HepG2 (cell line): ENCODE results near the gene FABP1. TPM values are rescaled to one million over a fixed set of nuclear protein-coding genes. Genes with fewer than 3 reads are reported as not detected.

ENCODE experiments used
- ATAC-seq: fragments of 200-7000 bp; cut with Tn5 transposase; 3 replicates; pipeline ENCODE4 v1.9.1; 2020; ENCODE audit warnings: mild to moderate bottlenecking, moderate library complexity
- BruUV-seq: library from RNA; stranded (reverse); fragments of 400-500 nt; replicated peaks from 2 replicates; lab custom pipeline; 2021; lab: Mats Ljungman, UMichigan
- CTCF ChIA-PET: fragments of 300-600 bp; formaldehyde crosslinking; extraction: SDS; loops from one replicate; lab custom pipeline; 2021; ENCODE audit warnings: low total read pairs, inconsistent platforms, low intra/inter-chr PET ratio; lab: Yijun Ruan, JAX
- POLR2A ChIA-PET: fragments of 350-600 bp; sonication (Branson Sonifier 250); formaldehyde crosslinking; loops from one replicate; lab custom pipeline; 2020; ENCODE audit warnings: antibody characterized with exemption, inconsistent platforms; lab: Yijun Ruan, JAX
- DNase-seq: peaks from one replicate; pipeline ENCODE4 v3.0.0-alpha.2; 2015; ENCODE audit warnings: low spot score
- FAIRE-seq: peaks from 3 replicates; lab custom pipeline; 2011; peaks lifted over from hg19 to GRCh38; lab: Jason Lieb, UNC
- H2AFZ ChIP-seq: one replicate; pipeline ENCODE4 v1.6.1; 2011; ENCODE audit warnings: low read length, inconsistent platforms
- H3K27ac ChIP-seq: fragments of 300-600 bp; 3 replicates; pipeline ENCODE4 v1.8.0; 2011; ENCODE audit warnings: mixed run types, mild to moderate bottlenecking, mixed read lengths, low read length, inconsistent platforms; ENCODE audit not compliant: insufficient read depth; ENCODE audit errors: extremely low read length
- H3K27me3 ChIP-seq, 2 experiments: fragments of 200-600 bp in 1 of 2; 2 replicates in 1 of 2; 3 replicates in 1 of 2; pipeline versions ENCODE4 v1.6.0 to v1.8.0; 2011; ENCODE audit warnings: low read length in 2 of 2, mild to moderate bottlenecking in 2 of 2, moderate library complexity in 2 of 2, inconsistent platforms in 1 of 2; ENCODE audit not compliant: insufficient read depth in 2 of 2, control insufficient read depth in 1 of 2
- H3K36me3 ChIP-seq, 2 experiments: fragments of 200-600 bp in 1 of 2; replicated peaks in 1 of 2; 2 replicates in 1 of 2; 3 replicates in 1 of 2; pipeline versions ENCODE4 v1.5.1 to v1.8.0; 2011; ENCODE audit warnings: low read length in 2 of 2, inconsistent platforms in 1 of 2; ENCODE audit not compliant: insufficient read depth in 2 of 2, control insufficient read depth in 1 of 2
- H3K4me1 ChIP-seq: 2 replicates; pipeline ENCODE4 v1.5.1; 2012; ENCODE audit warnings: low read length, inconsistent platforms; ENCODE audit not compliant: insufficient read depth
- H3K4me2 ChIP-seq: 2 replicates; pipeline ENCODE4 v1.6.0; 2011; ENCODE audit warnings: low read depth, low read length, inconsistent platforms
- H3K4me3 ChIP-seq, 3 experiments: fragments of 200-600 bp in 1 of 3; sonication (generic), shearing (Covaris generic) in 1 of 3; replicated peaks in 1 of 3; 2 replicates each; pipeline ENCODE4 v1.5.1; 2011 to 2016; ENCODE audit warnings: low read length in 3 of 3, inconsistent platforms in 2 of 3, low read depth in 2 of 3, mild to moderate bottlenecking in 2 of 3, control low read depth in 1 of 3, mixed read lengths in 1 of 3; ENCODE audit not compliant: insufficient read depth in 1 of 3
- H3K79me2 ChIP-seq: one replicate; pipeline ENCODE4 v1.6.1; 2011; ENCODE audit warnings: low read length, inconsistent platforms; ENCODE audit not compliant: insufficient read depth
- H3K9ac ChIP-seq: 2 replicates; pipeline ENCODE4 v1.6.0; 2011; ENCODE audit warnings: mild to moderate bottlenecking, low read depth, low read length, inconsistent platforms; ENCODE audit not compliant: insufficient read depth
- H3K9me3 ChIP-seq: 2 replicates; pipeline ENCODE4 v1.5.1; 2012; ENCODE audit warnings: mild to moderate bottlenecking, low read length
- H4K20me1 ChIP-seq: 2 replicates; pipeline ENCODE4 v1.6.0; 2011; ENCODE audit warnings: inconsistent platforms, mild to moderate bottlenecking, low read length, moderate library complexity; ENCODE audit not compliant: insufficient read depth
- BCL6 ChIP-seq: IDR thresholded peaks from 2 replicates; pipeline ENCODE4 v1.6.1; 2016; ENCODE audit warnings: missing genetic modification reagents, missing compliant biosample characterization
- CENPX ChIP-seq: sonication (generic); formaldehyde crosslinking; IDR thresholded peaks from 2 replicates; pipeline ENCODE4 v1.9.0; 2021; ENCODE audit warnings: mild to moderate bottlenecking, missing genetic modification reagents, moderate library complexity
- DPF2 ChIP-seq: sonication (generic); formaldehyde crosslinking; IDR thresholded peaks from 2 replicates; pipeline ENCODE4 v1.4.0; 2020; ENCODE audit warnings: mild to moderate bottlenecking, low read depth, missing genetic modification reagents, borderline replicate concordance
- MAFF ChIP-seq: IDR thresholded peaks from 2 replicates; pipeline ENCODE4 v1.6.1; 2011; ENCODE audit warnings: low read depth, low read length, improper control_type of control experiment
- MAFK ChIP-seq, 2 experiments: IDR thresholded peaks in 1 of 2; conservative IDR thresholded peaks in 1 of 2; 2 replicates each; pipeline ENCODE4 v1.6.1; 2011; ENCODE audit warnings: improper control_type of control experiment in 2 of 2, low read length in 2 of 2
- MED1 ChIP-seq: sonication (generic); formaldehyde crosslinking; IDR thresholded peaks from 2 replicates; pipeline ENCODE4 v1.4.0; 2020; ENCODE audit warnings: missing genetic modification reagents
- NFYB ChIP-seq: sonication (generic); formaldehyde crosslinking; IDR thresholded peaks from 2 replicates; pipeline ENCODE4 v1.4.0; 2020; ENCODE audit warnings: missing genetic modification reagents
- RBFOX2 ChIP-seq: fragments of 200-400 bp; formaldehyde crosslinking; IDR thresholded peaks from 2 replicates; pipeline ENCODE4 v1.6.1; 2017; ENCODE audit warnings: low read depth, mild to moderate bottlenecking, low read length
- SNAI1 ChIP-seq: sonication (generic); formaldehyde crosslinking; IDR thresholded peaks from 2 replicates; pipeline ENCODE4 v1.5.0; 2020; ENCODE audit warnings: mild to moderate bottlenecking, missing genetic modification reagents, borderline replicate concordance
- TAF1 ChIP-seq: sonication (generic); formaldehyde crosslinking; IDR thresholded peaks from 2 replicates; pipeline ENCODE4 v1.4.0; 2020; ENCODE audit warnings: missing genetic modification reagents
- TGIF2 ChIP-seq: IDR thresholded peaks from 2 replicates; pipeline ENCODE4 v1.6.1; 2016; ENCODE audit warnings: control low read depth, missing compliant biosample characterization
- U2AF2 ChIP-seq: fragments of 200-400 bp; formaldehyde crosslinking; IDR thresholded peaks from 2 replicates; pipeline ENCODE4 v1.6.1; 2017; ENCODE audit warnings: low read depth, mild to moderate bottlenecking, low read length
- ZBTB21 ChIP-seq: sonication (generic); formaldehyde crosslinking; IDR thresholded peaks from 2 replicates; pipeline ENCODE4 v1.4.0; 2020; ENCODE audit warnings: missing genetic modification reagents
- ZBTB7A ChIP-seq: sonication (generic); formaldehyde crosslinking; IDR thresholded peaks from 2 replicates; pipeline ENCODE4 v1.8.0; 2022; ENCODE audit warnings: mild to moderate bottlenecking, missing genetic modification reagents
- ZNF207 ChIP-seq: fragments of 450-650 bp; IDR thresholded peaks from 2 replicates; pipeline ENCODE4 v1.6.1; 2016; ENCODE audit warnings: antibody characterized with exemption, borderline replicate concordance
- ZNF282 ChIP-seq: fragments of 450-650 bp; IDR thresholded peaks from 2 replicates; pipeline ENCODE4 v1.6.1; 2018; ENCODE audit not compliant: partially characterized antibody
- ZNF331 ChIP-seq: sonication (generic); formaldehyde crosslinking; IDR thresholded peaks from 2 replicates; pipeline ENCODE4 v1.4.0; 2020; ENCODE audit warnings: missing genetic modification reagents
- ZNF432 ChIP-seq: sonication (generic); formaldehyde crosslinking; IDR thresholded peaks from 2 replicates; pipeline ENCODE4 v1.5.0; 2020; ENCODE audit warnings: missing genetic modification reagents, mild to moderate bottlenecking, borderline replicate concordance
- ZNF615 ChIP-seq: sonication (generic); formaldehyde crosslinking; IDR thresholded peaks from 2 replicates; pipeline ENCODE4 v1.5.0; 2020; ENCODE audit warnings: mild to moderate bottlenecking, missing genetic modification reagents, borderline replicate concordance
- WGBS: methylation state at CpG from one replicate; pipeline ENCODE4 v1.1.6; 2017; ENCODE audit warnings: low lambda C conversion rate; 5-methylcytosine and 5-hydroxymethylcytosine counted together
- in situ Hi-C: cut with HindIII; loops from 2 replicates; pipeline ENCODE4 v1.10.0; 2017; ENCODE audit warnings: low pct_unique_long_range_greater_than_20kb; ENCODE audit not compliant: extremely low pct_ligation_motif_present
- intact Hi-C: fragments of 100-400 bp; cut with micrococcal nuclease; formaldehyde crosslinking; loops from one replicate; pipeline ENCODE4 v1.10.0; 2022; ENCODE audit not compliant: unreplicated experiment
- polyA plus RNA-seq, 8 experiments: library from polyadenylated mRNA; depleted of rRNA in 3 of 8; stranded (reverse) in 7 of 8; unstranded in 1 of 8; fragments of >200 nt; fragmentation: Illumina TruSeq in 4 of 8; extraction: Trizol in 4 of 8; gene quantifications; 2 replicates each; pipeline versions ENCODE4 v1.2.1 to v1.2.3, GENCODE V29; 2011 to 2016; ENCODE audit warnings: low read depth in 4 of 8, missing spikeins in 1 of 8, mixed read lengths in 1 of 8; ENCODE audit not compliant: insufficient read depth in 1 of 8
- total RNA-seq, 5 experiments: library from RNA; depleted of rRNA; stranded (reverse); fragments of >200 nt; fragmentation: Illumina TruSeq; extraction: Trizol; gene quantifications; 2 replicates each; pipeline ENCODE4 v1.2.3, GENCODE V29; 2016; ENCODE audit warnings: low read depth in 1 of 5
- TF ChIP-seq, protein P1 (sequence below): IDR thresholded peaks from 2 replicates; pipeline ENCODE4 v1.6.1; 2012; ENCODE audit warnings: inconsistent platforms
- TF ChIP-seq, protein P2 (sequence below): sonication (generic); formaldehyde crosslinking; IDR thresholded peaks from 2 replicates; pipeline ENCODE4 v1.5.1; 2020; ENCODE audit warnings: missing genetic modification reagents, mild to moderate bottlenecking, borderline replicate concordance
- TF ChIP-seq, protein P3 (sequence below): sonication (generic); formaldehyde crosslinking; IDR thresholded peaks from 2 replicates; pipeline ENCODE4 v1.4.0; 2020; ENCODE audit warnings: missing genetic modification reagents, borderline replicate concordance
- TF ChIP-seq, protein P4 (sequence below): sonication (generic); formaldehyde crosslinking; conservative IDR thresholded peaks from 2 replicates; pipeline ENCODE4 v1.8.0; 2022; ENCODE audit warnings: mild to moderate bottlenecking, moderate library complexity, missing genetic modification reagents

The FABP1 gene
- total and polyA plus RNA-seq, 2 of the 13 experiments (the other 11 are each of a cell fraction or from before 2014, with no cell fraction given), result 644 to 1,608 TPM

DNA sequence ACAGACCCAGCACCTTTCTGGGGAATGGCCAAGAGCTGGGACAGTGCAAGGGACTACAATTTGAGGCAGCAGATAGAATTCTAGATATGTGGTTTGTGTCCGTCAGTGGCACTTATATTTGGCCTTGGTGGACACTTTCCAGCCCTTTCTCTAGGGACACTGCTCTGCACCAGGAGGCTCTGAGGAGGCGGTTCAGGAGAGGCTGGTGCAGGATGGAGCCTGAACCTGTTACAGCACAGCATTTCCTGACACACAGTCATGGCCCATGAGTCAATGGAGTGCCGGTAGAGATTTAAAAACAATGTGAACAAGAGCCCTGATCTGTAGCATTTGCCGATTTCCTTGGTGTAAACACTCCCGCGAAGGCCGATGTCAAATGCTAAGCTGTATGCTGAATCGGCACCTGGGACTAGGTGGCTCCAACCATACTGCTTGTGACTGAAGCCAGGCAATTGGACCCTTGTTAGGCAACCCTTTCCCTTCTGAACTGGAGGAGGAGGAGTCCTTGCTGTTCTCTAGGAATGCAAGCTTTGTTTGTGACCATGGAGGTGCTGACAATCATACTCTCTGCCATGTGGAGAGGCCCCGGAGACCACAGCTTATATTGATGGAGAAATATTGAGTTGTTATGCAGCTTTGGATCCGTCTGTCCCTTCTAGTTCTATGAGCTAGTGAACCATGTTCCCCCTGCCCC, 11.9 kb downstream of the FABP1 start:
- ATAC-seq (peak; percentile 78), FAIRE-seq (no peak), DNase-seq (peak; percentile 31)
- peaks cover 29% of the 10 kb centered on the region for H3K4me1 ChIP-seq
- in situ Hi-C loops, result no loop called here
- 46% methylated on average over 10 of the region's 10 CpGs for WGBS
- H4K20me1 ChIP-seq, result no peaks in the 10 kb centered on the region
- no peaks in the 10 kb centered on the region for H3K9me3 ChIP-seq
- BruUV-seq, result no TSS peak
- H3K27me3 ChIP-seq, result peaks cover 0 to 8% of the 10 kb centered on the region in 2 experiments; a peak in 2 of 5 replicates
- H3K4me3 ChIP-seq, result no peak overlapping the region
- peak overlapping the region; percentile 33 for H3K4me2 ChIP-seq
- no peaks in the 10 kb centered on the region for H3K36me3 ChIP-seq
- no peak overlapping the region for H2AFZ ChIP-seq
- ChIA-PET CTCF (no interaction called here), POLR2A (interaction anchor here (0.8 to 2.2 kb wide), 5 partner anchors 9 to 100 kb away, joined by 3 to 12 read pairs (median 5); partner anchors contain the start of gene FABP1)
- H3K27ac ChIP-seq, result no peak overlapping the region
- no peak overlapping the region for H3K9ac ChIP-seq
- intact Hi-C loops, result no loop called here
- H3K79me2 ChIP-seq, result no peaks in the 10 kb centered on the region
- no peak for TF ChIP-seq ZNF615 (CRISPR knock-in tag)
- TF ChIP-seq, protein P1, sequence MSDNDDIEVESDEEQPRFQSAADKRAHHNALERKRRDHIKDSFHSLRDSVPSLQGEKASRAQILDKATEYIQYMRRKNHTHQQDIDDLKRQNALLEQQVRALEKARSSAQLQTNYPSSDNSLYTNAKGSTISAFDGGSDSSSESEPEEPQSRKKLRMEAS, result no peak
- TF ChIP-seq, protein P2, sequence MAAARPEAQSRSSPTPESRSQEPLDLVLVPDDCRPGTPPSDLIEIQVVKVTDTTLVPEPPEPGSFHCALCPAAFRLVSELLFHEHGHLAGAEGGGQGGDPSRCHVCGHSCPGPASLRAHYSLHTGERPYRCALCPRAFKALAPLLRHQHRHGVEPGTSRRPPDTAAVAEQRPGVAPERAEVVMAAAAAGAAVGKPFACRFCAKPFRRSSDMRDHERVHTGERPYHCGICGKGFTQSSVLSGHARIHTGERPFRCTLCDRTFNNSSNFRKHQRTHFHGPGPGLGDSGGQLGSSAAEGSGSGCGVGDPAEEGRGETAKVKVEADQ (CRISPR knock-in tag), result no peak
- peak; percentile 84 to 85 for TF ChIP-seq MAFK (conservative IDR thresholded peaks at IDR 0.05 in 1 of 2, IDR thresholded peaks at IDR 0.05 in 1 of 2; ENCODE audit: low read length in 2 of 2)
- no peak for TF ChIP-seq TGIF2
- TF ChIP-seq, protein P3, sequence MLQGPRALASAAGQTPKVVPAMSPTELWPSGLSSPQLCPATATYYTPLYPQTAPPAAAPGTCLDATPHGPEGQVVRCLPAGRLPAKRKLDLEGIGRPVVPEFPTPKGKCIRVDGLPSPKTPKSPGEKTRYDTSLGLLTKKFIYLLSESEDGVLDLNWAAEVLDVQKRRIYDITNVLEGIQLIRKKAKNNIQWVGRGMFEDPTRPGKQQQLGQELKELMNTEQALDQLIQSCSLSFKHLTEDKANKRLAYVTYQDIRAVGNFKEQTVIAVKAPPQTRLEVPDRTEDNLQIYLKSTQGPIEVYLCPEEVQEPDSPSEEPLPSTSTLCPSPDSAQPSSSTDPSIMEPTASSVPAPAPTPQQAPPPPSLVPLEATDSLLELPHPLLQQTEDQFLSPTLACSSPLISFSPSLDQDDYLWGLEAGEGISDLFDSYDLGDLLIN (CRISPR knock-in tag), result no peak
- no peak for TF ChIP-seq ZBTB21 (CRISPR knock-in tag)
- TF ChIP-seq ZNF331 (CRISPR knock-in tag), result no peak
- TF ChIP-seq ZNF282, result no peak
- no peak for TF ChIP-seq NFYB (CRISPR knock-in tag)
- no peak for TF ChIP-seq ZNF207
- TF ChIP-seq MED1 (CRISPR knock-in tag), result no peak
- peak; percentile 46; the same call in 1 of the 2 replicates for TF ChIP-seq ZBTB7A
- TF ChIP-seq TAF1 (CRISPR knock-in tag), result no peak
- no peak for TF ChIP-seq U2AF2
- TF ChIP-seq RBFOX2, result no peak
- peak; percentile 72 for TF ChIP-seq BCL6 (CRISPR knock-in tag)
- no peak for TF ChIP-seq SNAI1 (CRISPR knock-in tag)
- no peak for TF ChIP-seq CENPX (CRISPR knock-in tag)
- peak; percentile 72 for TF ChIP-seq MAFF
- no peak for TF ChIP-seq ZNF432 (CRISPR knock-in tag)
- TF ChIP-seq, protein P4, sequence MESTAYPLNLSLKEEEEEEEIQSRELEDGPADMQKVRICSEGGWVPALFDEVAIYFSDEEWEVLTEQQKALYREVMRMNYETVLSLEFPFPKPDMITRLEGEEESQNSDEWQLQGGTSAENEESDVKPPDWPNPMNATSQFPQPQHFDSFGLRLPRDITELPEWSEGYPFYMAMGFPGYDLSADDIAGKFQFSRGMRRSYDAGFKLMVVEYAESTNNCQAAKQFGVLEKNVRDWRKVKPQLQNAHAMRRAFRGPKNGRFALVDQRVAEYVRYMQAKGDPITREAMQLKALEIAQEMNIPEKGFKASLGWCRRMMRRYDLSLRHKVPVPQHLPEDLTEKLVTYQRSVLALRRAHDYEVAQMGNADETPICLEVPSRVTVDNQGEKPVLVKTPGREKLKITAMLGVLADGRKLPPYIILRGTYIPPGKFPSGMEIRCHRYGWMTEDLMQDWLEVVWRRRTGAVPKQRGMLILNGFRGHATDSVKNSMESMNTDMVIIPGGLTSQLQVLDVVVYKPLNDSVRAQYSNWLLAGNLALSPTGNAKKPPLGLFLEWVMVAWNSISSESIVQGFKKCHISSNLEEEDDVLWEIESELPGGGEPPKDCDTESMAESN (CRISPR knock-in tag), result no peak
- TF ChIP-seq DPF2 (CRISPR knock-in tag), result no peak
